Measurements from ENCODE around the gene CACNA1D. TPM values are rescaled to one million over a fixed set of nuclear protein-coding genes. Genes with fewer than 3 reads are reported as not detected.

CACNA1D gene
- total RNA-seq, 2 donors from 2014 or later: 0.56 to 1.5 TPM

- no peak for ATAC-seq (replicated peaks)
- H3K27me3 Mint-ChIP-seq: peaks cover 26% of the 10 kb centered on the region
- H3K36me3 Mint-ChIP-seq (ENCODE audit: low read depth): no peaks in the 10 kb centered on the region
- no peak overlapping the region for H3K27ac Mint-ChIP-seq
- H3K4me1 Mint-ChIP-seq: no peaks in the 10 kb centered on the region
- no peak overlapping the region for H3K4me3 Mint-ChIP-seq
- H3K9me3 Mint-ChIP-seq: no peaks in the 10 kb centered on the region
These were observed 232.2 kb downstream of the CACNA1D start for GRCh38 chr3:53726643-53727042.

- no peak overlapping the region for H3K4me3 Mint-ChIP-seq
- H3K27me3 Mint-ChIP-seq: peaks cover 26% of the 10 kb centered on the region
- H3K9me3 Mint-ChIP-seq: no peaks in the 10 kb centered on the region
- H3K27ac Mint-ChIP-seq: no peak overlapping the region
- H3K4me1 Mint-ChIP-seq: no peaks in the 10 kb centered on the region
- ATAC-seq (replicated peaks): no peak
- no peaks in the 10 kb centered on the region for H3K36me3 Mint-ChIP-seq (ENCODE audit: low read depth)
These were observed 234.2 kb downstream of the CACNA1D start for GRCh38 chr3:53728606-53729005.

DNA sequence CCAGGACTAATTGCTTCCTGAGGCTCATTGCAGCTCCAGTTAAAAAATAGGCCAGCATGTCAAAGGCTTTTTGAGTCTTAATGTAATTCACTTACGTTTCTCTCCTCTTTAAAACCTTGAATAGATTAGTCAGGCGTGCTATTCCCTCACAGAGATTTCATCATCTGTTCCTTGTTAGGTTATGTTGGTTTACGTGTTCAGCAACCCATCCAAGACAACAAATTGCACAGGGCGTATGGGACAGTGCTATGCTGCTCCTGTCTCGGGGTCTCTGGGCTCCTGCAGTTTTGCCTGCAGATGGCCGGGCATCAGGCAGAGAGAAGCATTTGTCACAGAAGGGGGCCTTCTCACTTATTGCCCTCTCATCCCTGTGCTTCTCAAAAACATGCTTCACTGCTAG is 234.7 kb downstream of the CACNA1D start:
- no peak for ATAC-seq (replicated peaks)
- no peaks in the 10 kb centered on the region for H3K4me1 Mint-ChIP-seq
- H3K9me3 Mint-ChIP-seq: no peaks in the 10 kb centered on the region
- H3K27ac Mint-ChIP-seq: no peak overlapping the region
- peaks cover 23% of the 10 kb centered on the region for H3K27me3 Mint-ChIP-seq
- no peak overlapping the region for H3K4me3 Mint-ChIP-seq
- H3K36me3 Mint-ChIP-seq (ENCODE audit: low read depth): no peaks in the 10 kb centered on the region

DNA sequence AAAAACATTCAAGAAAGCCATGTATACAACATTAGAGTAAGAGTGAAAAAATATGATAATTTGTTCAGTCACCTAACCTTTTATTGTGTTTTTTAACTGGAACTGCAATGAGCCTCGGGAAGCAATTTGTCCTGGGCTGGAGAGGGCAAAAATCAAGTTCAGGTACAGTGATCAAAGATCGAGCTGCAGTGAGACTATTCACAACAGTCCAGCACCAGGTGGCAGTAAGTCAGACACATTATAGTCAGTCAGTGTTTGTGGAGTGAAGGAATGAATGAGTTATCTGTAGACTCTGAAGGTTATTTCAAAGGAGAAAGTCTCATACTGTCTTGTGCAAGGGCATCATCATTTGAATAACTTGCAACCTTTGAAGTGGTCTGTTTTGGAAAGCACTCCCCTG is 235.2 kb downstream of the CACNA1D start:
- H3K4me3 Mint-ChIP-seq: no peak overlapping the region
- H3K4me1 Mint-ChIP-seq: no peaks in the 10 kb centered on the region
- ATAC-seq (replicated peaks): peak; percentile 31
- H3K27ac Mint-ChIP-seq: no peak overlapping the region
- no peaks in the 10 kb centered on the region for H3K36me3 Mint-ChIP-seq (ENCODE audit: low read depth)
- H3K9me3 Mint-ChIP-seq: no peaks in the 10 kb centered on the region
- peaks cover 23% of the 10 kb centered on the region for H3K27me3 Mint-ChIP-seq

GRCh38 chr3:53730576-53730975 is 236.2 kb downstream of the CACNA1D start:
- H3K4me1 Mint-ChIP-seq: no peaks in the 10 kb centered on the region
- no peak for ATAC-seq (replicated peaks)
- peaks cover 18% of the 10 kb centered on the region for H3K27me3 Mint-ChIP-seq

DNA sequence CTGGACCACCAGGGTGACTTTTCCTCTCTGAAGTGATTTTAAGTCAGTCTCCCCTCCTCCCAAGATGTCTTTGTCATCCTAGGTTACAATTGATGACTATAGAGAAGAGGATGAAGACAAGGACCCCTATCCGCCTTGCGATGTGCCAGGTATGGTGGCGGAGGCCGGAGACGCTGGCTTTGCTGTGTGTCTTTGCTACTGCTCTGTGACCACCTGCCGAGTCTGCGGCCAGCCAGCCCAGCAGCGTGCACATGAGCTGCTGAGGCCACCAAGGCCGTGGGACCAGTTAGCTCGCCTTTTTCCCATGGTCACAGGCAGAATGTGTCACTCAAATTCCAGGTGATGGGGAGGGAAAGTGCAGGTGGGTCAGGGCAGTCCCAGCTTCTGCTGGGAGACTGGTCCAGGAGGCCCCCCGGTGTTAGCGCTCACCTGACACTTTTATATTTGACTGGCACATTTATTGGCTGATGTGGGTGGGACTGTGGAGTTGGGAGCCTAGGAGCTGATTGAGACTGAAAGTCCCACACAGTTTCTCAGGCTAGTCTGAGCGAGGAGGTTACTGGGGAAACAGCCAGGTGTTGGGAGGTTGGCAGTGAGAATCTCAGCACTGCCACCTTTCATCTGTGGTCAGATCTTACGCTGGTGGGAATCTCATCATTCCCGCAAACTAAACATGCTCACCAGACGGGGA is 237.7 kb downstream of the CACNA1D start:
- Mint-ChIP-seq H3K9me3 (no peaks in the 10 kb centered on the region), H3K27ac (no peak overlapping the region), H3K4me3 (no peak overlapping the region), H3K27me3 (peaks cover 15% of the 10 kb centered on the region), H3K36me3 (ENCODE audit: low read depth) (no peaks in the 10 kb centered on the region), H3K4me1 (no peaks in the 10 kb centered on the region)
- ATAC-seq (replicated peaks): no peak

More at GRCh38 chr3:53730576-53730975, 236.2 kb downstream of the CACNA1D start:
- Mint-ChIP-seq H3K27ac (no peak overlapping the region), H3K9me3 (no peaks in the 10 kb centered on the region), H3K4me3 (no peak overlapping the region), H3K36me3 (ENCODE audit: low read depth) (no peaks in the 10 kb centered on the region)

- H3K36me3 Mint-ChIP-seq (ENCODE audit: low read depth): no peaks in the 10 kb centered on the region
These were observed 239.0 kb downstream of the CACNA1D start for GRCh38 chr3:53733446-53733845.

GRCh38 chr3:53739966-53740365 is 245.6 kb downstream of the CACNA1D start:
- peaks cover 6% of the 10 kb centered on the region for H3K4me1 Mint-ChIP-seq
- no peaks in the 10 kb centered on the region for H3K36me3 Mint-ChIP-seq (ENCODE audit: low read depth)
- H3K27ac Mint-ChIP-seq: no peak overlapping the region
- H3K27me3 Mint-ChIP-seq: peaks cover 6% of the 10 kb centered on the region
- no peaks in the 10 kb centered on the region for H3K9me3 Mint-ChIP-seq
- no peak overlapping the region for H3K4me3 Mint-ChIP-seq
- no peak for ATAC-seq (replicated peaks)

More at GRCh38 chr3:53733446-53733845, 239.0 kb downstream of the CACNA1D start:
- no peak for ATAC-seq (replicated peaks)
- no peak overlapping the region for H3K4me3 Mint-ChIP-seq
- no peaks in the 10 kb centered on the region for H3K4me1 Mint-ChIP-seq
- no peaks in the 10 kb centered on the region for H3K9me3 Mint-ChIP-seq
- H3K27me3 Mint-ChIP-seq: peaks cover 7% of the 10 kb centered on the region
- no peak overlapping the region for H3K27ac Mint-ChIP-seq

DNA sequence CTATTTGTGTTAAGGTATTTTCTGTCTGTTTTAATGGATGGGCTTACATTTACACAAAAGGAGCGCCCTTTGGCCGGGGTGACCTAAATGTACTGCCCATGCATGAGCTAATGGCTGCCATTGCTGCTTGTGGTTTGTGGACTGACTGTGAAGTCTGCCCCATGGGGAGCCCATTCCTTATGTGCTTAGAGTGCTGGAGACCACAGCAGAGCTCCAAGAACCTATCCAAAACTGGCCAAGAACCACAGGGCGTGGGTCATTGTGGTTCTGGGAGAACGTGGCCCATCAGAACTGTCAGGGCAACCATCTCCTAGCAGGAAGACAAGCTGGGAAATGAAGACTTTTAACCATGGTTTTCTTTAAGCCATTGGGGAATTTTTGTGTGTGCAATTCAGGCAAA is 246.5 kb downstream of the CACNA1D start:
- ATAC-seq (replicated peaks): no peak
- Mint-ChIP-seq H3K4me3 (no peak overlapping the region), H3K9me3 (no peaks in the 10 kb centered on the region), H3K36me3 (ENCODE audit: low read depth) (no peaks in the 10 kb centered on the region), H3K4me1 (peaks cover 6% of the 10 kb centered on the region), H3K27ac (no peak overlapping the region), H3K27me3 (peaks cover 6% of the 10 kb centered on the region)

DNA sequence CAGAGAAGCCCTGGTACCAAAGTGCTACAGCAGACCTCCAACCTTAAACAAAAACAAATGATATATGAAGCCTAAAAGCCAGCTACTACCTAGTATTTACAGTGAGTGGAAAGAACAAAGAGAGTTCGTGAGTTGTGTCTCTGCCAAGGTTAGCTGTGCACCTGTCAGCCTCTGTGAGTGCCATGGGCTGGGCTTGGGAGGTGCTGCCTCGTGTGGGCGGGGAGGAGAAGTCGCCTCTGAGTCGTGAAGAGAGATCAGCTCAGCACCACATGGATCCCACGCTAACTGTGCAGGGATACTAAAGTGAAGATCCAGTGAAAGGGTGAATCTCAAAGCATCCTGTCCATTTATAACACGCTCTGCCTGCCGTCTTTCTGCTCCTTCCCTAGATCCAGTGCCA is 249.9 kb downstream of the CACNA1D start:
- Mint-ChIP-seq H3K36me3 (ENCODE audit: low read depth) (no peaks in the 10 kb centered on the region), H3K4me1 (peaks cover 16% of the 10 kb centered on the region), H3K4me3 (no peak overlapping the region), H3K9me3 (no peaks in the 10 kb centered on the region), H3K27ac (no peak overlapping the region), H3K27me3 (peaks cover 6% of the 10 kb centered on the region)
- no peak for ATAC-seq (replicated peaks)

DNA sequence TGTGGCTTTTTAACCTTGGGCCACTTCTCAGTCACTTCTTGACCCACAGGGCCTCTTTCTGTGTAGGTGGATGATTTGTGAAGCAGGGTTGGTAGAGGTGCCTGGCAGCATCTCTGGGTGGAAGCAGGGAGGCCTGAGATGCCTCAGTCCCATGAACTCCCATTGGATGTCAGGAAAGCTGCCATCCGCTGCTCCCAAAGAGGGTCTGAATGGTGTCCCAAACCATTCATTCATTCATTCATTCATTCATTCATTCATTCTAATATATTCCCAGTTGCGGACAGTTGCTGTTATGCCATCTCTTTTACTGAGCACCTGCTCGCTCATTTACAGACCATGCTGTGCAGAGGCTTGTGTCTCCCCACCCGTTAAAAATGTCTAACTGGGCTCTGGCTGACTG is 253.1 kb downstream of the CACNA1D start:
- H3K36me3 Mint-ChIP-seq (ENCODE audit: low read depth): no peaks in the 10 kb centered on the region
- H3K27ac Mint-ChIP-seq: no peak overlapping the region
- H3K9me3 Mint-ChIP-seq: no peaks in the 10 kb centered on the region
- ATAC-seq (replicated peaks): no peak
- no peak overlapping the region for H3K4me3 Mint-ChIP-seq
- peaks cover 15% of the 10 kb centered on the region for H3K4me1 Mint-ChIP-seq
- no peaks in the 10 kb centered on the region for H3K27me3 Mint-ChIP-seq

DNA sequence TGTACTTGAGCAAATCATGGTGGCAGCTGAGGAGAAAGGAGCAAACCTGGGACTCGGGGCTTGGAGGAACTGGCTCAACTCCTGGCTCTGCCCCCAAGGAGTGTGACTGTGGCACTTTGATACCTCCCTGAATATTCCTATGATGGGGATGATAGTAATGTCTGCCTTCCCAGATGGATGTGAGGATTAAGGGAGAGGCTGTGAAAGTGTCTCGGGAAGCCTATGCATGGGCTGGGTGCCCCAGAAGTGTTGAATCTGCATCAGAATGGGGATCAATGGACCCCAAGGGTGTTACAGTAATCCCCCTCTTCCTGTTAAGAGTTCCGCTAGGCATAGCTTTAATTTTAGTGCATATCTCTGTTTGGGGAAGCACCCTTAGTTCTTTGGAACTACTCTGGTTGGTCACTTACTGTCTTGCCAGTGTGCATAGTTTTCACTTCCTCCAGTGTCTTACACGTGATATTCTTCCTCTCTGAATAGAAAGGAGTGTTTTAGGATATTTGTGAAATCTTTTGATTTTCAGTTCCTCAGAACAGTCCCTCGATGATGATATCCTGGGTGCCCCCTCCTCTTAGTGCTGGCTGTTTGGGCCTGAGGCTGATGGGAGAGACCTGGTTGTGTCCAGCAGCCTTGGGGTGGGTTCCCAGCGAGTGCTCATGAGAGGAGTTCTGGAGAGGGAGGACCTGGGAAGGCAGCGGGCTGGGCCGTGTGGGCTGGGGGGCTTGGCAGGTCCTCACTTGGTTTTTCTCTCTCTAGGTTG is 254.3 kb downstream of the CACNA1D start:
- H3K9me3 Mint-ChIP-seq: no peaks in the 10 kb centered on the region

GRCh38 chr3:53749448-53749847 is 255.0 kb downstream of the CACNA1D start:
- Mint-ChIP-seq H3K36me3 (ENCODE audit: low read depth) (no peaks in the 10 kb centered on the region), H3K4me3 (no peak overlapping the region), H3K27me3 (no peaks in the 10 kb centered on the region), H3K27ac (no peak overlapping the region), H3K4me1 (peaks cover 27% of the 10 kb centered on the region), H3K9me3 (no peaks in the 10 kb centered on the region)
- peak; percentile 32 for ATAC-seq (replicated peaks)

More for the DNA sequence above, 254.3 kb downstream of the CACNA1D start:
- H3K36me3 Mint-ChIP-seq (ENCODE audit: low read depth): no peaks in the 10 kb centered on the region
- no peak for ATAC-seq (replicated peaks)
- no peaks in the 10 kb centered on the region for H3K27me3 Mint-ChIP-seq
- peaks cover 22% of the 10 kb centered on the region for H3K4me1 Mint-ChIP-seq
- H3K27ac Mint-ChIP-seq: peak overlapping the region; percentile 61
- H3K4me3 Mint-ChIP-seq: no peak overlapping the region

- peak; percentile 22 for ATAC-seq (replicated peaks)
These were observed 256.1 kb downstream of the CACNA1D start for GRCh38 chr3:53750253-53751210.

More at GRCh38 chr3:53750253-53751210, 256.1 kb downstream of the CACNA1D start:
- Mint-ChIP-seq H3K9me3 (no peaks in the 10 kb centered on the region), H3K27me3 (no peaks in the 10 kb centered on the region), H3K27ac (peak overlapping the region; percentile 66), H3K36me3 (ENCODE audit: low read depth) (no peaks in the 10 kb centered on the region), H3K4me3 (peak overlapping the region; percentile 27), H3K4me1 (peaks cover 29% of the 10 kb centered on the region)

Data from activated T-helper 17 cell treated with anti-CD3 and anti-CD28 coated beads, Interleukin-2, amount 50 U/mL, for 72 hours (primary cell).